Thyroid gland (tissue), 4 donors: ENCODE measurements around the gene BBIP1. TPM values are rescaled to one million over a fixed set of nuclear protein-coding genes. Genes with fewer than 3 reads are reported as not detected.

Experiments used
- DNase-seq, 2 donors: peaks; one replicate each; pipeline ENCODE4 v3.0.0-alpha.2; 2019
- H3K27ac ChIP-seq, 3 donors: fragments of 200-600 bp; sonication (generic); 1 replicate in 2 of 3; 2 replicates in 1 of 3; pipeline ENCODE4 v1.5.1; 2016 to 2019; ENCODE audit warnings: mild to moderate bottlenecking in 1 of 3, moderate library complexity in 1 of 3
- H3K27me3 ChIP-seq: fragments of 200-600 bp; sonication (generic); one replicate; pipeline ENCODE4 v1.5.1; 2019
- H3K36me3 ChIP-seq, 2 donors: fragments of 200-600 bp; sonication (generic); one replicate each; pipeline ENCODE4 v1.5.1; 2016 to 2019
- H3K4me1 ChIP-seq, 2 donors: fragments of 200-600 bp; sonication (generic); one replicate each; pipeline ENCODE4 v1.5.1; 2017 to 2019
- H3K4me3 ChIP-seq, 3 donors: fragments of 200-600 bp; sonication (generic); replicated peaks in 1 of 3; 1 replicate in 2 of 3; 2 replicates in 1 of 3; pipeline ENCODE4 v1.5.1; 2016; ENCODE audit warnings: mild to moderate bottlenecking in 1 of 3
- H3K9me3 ChIP-seq: fragments of 200-600 bp; sonication (generic); one replicate; pipeline ENCODE4 v1.5.1; 2017
- POLR2A ChIP-seq, 2 donors: fragments of 450-650 bp; IDR thresholded peaks; one replicate each; pipeline ENCODE4 v1.6.1; 2017; ENCODE audit warnings: antibody characterized with exemption in 2 of 2, mild to moderate bottlenecking in 2 of 2, moderate library complexity in 1 of 2
- WGBS, 2 donors: methylation state at CpG; one replicate each; pipeline ENCODE4 v1.1.5; 2017; 5-methylcytosine and 5-hydroxymethylcytosine counted together
- intact Hi-C: fragments of 100-400 bp; cut with DNase I; formaldehyde crosslinking; loops from one replicate; pipeline ENCODE4 v1.15.1; 2023
- total RNA-seq, 4 donors: library from RNA; depleted of rRNA; stranded (reverse); fragments of >200 nt; gene quantifications; one replicate each; pipeline ENCODE4 v1.2.3, GENCODE V29; 2016
- TF ChIP-seq, protein P1 (sequence below), 6 experiments: fragments of 200-600 bp in 3 of 6; fragments of 450-650 bp in 3 of 6; sonication (generic) in 3 of 6; IDR thresholded peaks; one replicate each; pipeline ENCODE4 v1.5.1; 2016 to 2019; ENCODE audit warnings: antibody characterized with exemption in 6 of 6, mild to moderate bottlenecking in 2 of 6, inconsistent platforms in 1 of 6, moderate library complexity in 1 of 6

The BBIP1 gene
- total RNA-seq, 4 donors from 2014 or later = 27.3 to 48.4 (median 34.1) TPM

DNA sequence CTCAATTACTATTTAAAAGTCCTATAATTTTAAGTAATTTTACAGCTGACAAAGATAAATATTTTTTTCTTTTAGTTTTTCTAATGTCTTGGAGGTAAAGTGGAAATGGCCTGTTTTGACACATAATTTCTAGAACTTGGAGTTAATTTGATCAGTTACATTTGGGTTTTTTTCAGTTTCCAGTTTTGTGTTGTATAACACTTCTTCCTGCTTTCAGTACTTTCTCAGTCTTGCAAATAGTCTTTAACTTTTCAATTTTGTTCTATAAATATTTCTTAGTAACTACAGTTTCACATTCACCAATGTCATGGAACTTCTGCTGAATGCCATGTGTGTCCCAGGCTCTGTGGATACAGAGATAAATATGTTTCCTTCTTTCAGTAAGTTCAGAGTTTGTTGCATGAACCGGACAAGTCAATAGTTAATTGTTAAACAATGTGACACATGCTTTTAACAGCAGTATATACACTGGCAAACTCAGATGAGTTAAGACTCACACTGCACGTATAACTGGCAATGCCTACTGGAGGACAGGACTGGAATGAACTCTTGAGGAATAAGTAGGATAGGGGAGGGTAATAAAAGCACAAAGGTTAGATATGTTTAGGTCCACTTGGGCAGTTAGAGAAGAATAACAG is 5.0 kb upstream of the BBIP1 start:
- Histone ChIP-seq H3K36me3 (no peaks in the 10 kb centered on the region), H3K27me3 (no peaks in the 10 kb centered on the region), H3K27ac (no peak overlapping the region), H3K9me3 (no peaks in the 10 kb centered on the region), H3K4me3 (no peak overlapping the region), H3K4me1 (peaks cover 23 to 33% of the 10 kb centered on the region in 2 donors)
- TF ChIP-seq, protein P1, sequence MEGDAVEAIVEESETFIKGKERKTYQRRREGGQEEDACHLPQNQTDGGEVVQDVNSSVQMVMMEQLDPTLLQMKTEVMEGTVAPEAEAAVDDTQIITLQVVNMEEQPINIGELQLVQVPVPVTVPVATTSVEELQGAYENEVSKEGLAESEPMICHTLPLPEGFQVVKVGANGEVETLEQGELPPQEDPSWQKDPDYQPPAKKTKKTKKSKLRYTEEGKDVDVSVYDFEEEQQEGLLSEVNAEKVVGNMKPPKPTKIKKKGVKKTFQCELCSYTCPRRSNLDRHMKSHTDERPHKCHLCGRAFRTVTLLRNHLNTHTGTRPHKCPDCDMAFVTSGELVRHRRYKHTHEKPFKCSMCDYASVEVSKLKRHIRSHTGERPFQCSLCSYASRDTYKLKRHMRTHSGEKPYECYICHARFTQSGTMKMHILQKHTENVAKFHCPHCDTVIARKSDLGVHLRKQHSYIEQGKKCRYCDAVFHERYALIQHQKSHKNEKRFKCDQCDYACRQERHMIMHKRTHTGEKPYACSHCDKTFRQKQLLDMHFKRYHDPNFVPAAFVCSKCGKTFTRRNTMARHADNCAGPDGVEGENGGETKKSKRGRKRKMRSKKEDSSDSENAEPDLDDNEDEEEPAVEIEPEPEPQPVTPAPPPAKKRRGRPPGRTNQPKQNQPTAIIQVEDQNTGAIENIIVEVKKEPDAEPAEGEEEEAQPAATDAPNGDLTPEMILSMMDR (IDR thresholded peaks at IDR 0.05) = no peak
- TF ChIP-seq POLR2A (IDR thresholded peaks at IDR 0.05) = no peak
- no peak for DNase-seq
- WGBS, 2 donors = 59 to 61% methylated on average over 2 of the region's 2 CpGs
- intact Hi-C loops = no loop called here

DNA sequence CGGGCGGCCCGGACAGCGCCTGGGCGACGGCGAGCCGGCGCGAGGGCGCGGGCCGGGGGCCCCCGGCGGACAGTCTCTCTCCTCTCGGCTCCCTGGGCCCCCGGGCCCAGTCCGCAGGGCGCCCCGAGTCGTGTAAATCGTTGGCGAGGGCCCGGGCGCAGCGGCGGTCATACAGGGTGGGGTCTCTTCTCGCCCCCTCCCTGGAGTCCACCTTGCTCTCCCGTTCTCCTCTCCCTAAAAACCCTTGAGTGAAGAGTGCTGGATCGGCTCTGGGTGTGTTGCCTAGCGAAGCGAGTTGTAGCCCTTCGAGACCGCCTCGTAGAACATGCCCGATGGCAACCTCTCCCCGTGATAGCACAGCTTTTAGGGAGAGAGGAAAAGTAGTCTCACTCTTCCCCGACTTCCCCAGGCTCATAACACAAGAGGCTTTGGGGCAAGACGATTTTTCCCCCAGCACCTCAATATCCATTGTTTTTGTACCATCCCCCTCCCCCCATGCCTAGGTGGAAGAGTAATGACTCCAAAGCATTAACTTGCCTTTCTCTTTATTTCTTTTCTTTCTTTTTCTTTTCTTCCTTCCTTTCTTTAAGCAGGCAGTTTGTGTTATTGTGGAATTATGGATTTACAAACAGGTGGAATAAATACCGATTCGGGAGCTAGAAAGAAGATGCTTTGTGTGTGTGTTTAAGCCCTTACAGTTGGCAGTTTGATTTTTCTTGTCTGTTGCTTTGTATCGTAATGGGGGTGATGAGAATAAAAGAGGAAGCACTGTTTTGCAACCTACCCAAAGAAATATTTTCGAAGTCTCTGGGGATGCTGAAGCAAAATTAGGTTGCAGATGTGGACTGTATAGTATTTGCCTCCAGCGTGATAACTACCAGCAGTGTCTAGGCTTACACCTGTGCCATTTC is 1.2 kb upstream of the BBIP1 start:
- Histone ChIP-seq H3K36me3 (no peaks in the 10 kb centered on the region), H3K27ac (peak overlapping the region; percentile 93 to 99 (median 94)), H3K27me3 (no peaks in the 10 kb centered on the region), H3K4me3 (peak overlapping the region; percentile 49 to 79 (median 77)), H3K9me3 (no peaks in the 10 kb centered on the region), H3K4me1 (peaks cover 40 to 48% of the 10 kb centered on the region in 2 donors)
- intact Hi-C loops = no loop called here
- 1% methylated on average over 15 to 16 of the region's 44 CpGs for WGBS, 2 donors
- peak; percentile 51 to 56 for DNase-seq
- no peak for TF ChIP-seq POLR2A (IDR thresholded peaks at IDR 0.05)
- TF ChIP-seq, protein P1 (IDR thresholded peaks at IDR 0.05) = no peak

DNA sequence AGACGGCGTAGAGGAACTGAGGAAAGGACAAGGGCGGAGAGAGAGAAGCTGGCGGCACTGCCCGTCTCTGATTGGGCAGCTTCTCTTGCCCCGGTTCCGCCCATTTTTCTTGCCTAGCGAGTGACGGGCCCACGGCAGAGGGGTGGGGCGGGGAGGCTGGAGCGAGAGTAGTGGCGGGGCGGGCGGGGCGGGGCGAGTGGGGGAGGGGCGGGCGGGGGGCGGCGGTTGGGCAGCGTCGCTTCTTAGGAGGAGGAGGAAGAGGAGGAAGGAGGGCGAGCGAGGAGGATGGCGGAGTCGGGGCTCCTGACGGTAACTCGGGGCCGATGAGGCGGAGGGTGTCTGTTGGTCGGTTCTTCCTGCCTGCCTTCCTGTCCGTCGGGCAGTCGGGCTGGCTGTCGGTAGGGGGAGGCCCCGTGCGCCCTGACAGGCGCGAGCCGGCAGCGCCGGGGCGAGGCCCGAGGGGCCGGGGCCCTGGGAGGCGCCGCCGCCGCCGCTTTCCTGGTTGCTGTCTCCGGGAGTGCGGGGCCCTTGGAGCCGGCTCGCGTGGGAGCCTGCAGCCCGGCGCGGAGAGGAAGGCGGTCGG is 460 bp upstream of the BBIP1 start, which contains the start of gene SHOC2:
Gene SHOC2 (plus strand): TSS at position 256 of the 583 bp plus-strand sequence. CDS start 44,755 bp downstream, outside the sequence.
- 0% methylated on average over 21 to 26 of the region's 61 CpGs for WGBS, 2 donors
- peak within 1 kb of the TSS; percentile 77 to 80 (median 79) for H3K4me3 ChIP-seq
- peak within 1 kb of the TSS; percentile 98 to 99 (median 99) for H3K27ac ChIP-seq
- no peaks in the 10 kb centered on the region for H3K9me3 ChIP-seq
- TF ChIP-seq, protein P1 (IDR thresholded peaks at IDR 0.05) = peak in 2 of 6 experiments; percentile 18 to 20
- peak; percentile 36 to 81 for TF ChIP-seq POLR2A (IDR thresholded peaks at IDR 0.05)
- H3K27me3 ChIP-seq = no peaks in the 10 kb centered on the region
- intact Hi-C loops = no loop called here
- peaks cover 46 to 54% of the 10 kb centered on the region in 2 donors for H3K4me1 ChIP-seq
- no peaks in the 10 kb centered on the region for H3K36me3 ChIP-seq
- DNase-seq = peak; percentile 100

DNA sequence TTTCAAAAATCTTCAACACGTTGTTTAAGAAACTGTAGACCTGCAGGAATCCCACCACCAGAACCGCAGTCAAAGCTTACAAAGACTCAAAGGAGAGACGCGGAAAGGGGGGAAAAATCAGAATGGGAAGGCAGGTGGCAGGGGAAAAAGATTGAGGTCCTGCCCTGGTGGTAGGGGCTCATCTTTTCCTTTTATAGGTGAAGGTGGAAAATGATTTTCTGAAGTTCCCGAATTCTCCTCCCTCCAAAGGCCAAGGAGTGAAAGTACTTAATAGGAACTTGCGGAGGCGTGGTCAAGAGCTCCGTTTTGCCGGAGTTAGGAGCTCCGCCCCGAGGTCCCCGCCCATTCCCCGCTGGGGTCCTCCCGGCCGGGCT is 724 bp downstream of the BBIP1 start:
- Histone ChIP-seq H3K27ac (peak overlapping the region; percentile 98 to 99 (median 99)), H3K36me3 (no peaks in the 10 kb centered on the region), H3K9me3 (no peaks in the 10 kb centered on the region), H3K4me1 (peaks cover 45 to 55% of the 10 kb centered on the region in 2 donors), H3K4me3 (peak overlapping the region in 2 of 3 donors; percentile 22 to 52), H3K27me3 (no peaks in the 10 kb centered on the region)
- TF ChIP-seq, protein P1 (IDR thresholded peaks at IDR 0.05) = peak in 1 of 6 experiments; percentile 9
- peak in 1 of 2 donors; percentile 86 for TF ChIP-seq POLR2A (IDR thresholded peaks at IDR 0.05)
- 0 to 1% methylated on average over 13 to 15 of the region's 15 CpGs for WGBS, 2 donors
- peak; percentile 98 to 99 for DNase-seq
- intact Hi-C loops = no loop called here
